Activated T-cell treated with anti-CD3 and anti-CD28 coated beads, Interleukin-2, amount 50 U/mL, for 72 hours (primary cell): ENCODE measurements around the gene LRIG1. TPM values are rescaled to one million over a fixed set of nuclear protein-coding genes. Genes with fewer than 3 reads are reported as not detected.

Experiments used
- ATAC-seq, 2 donors: fragments of 150-1000 bp; cut with Tn5 transposase; replicated peaks in 1 of 2; 2 replicates each; pipeline ENCODE4 v1.10.0; 2021; ENCODE audit warnings: moderate library complexity in 2 of 2, mild to moderate bottlenecking in 1 of 2
- DNase-seq, 2 donors: peaks; one replicate each; pipeline ENCODE4 v3.0.0; 2021 to 2022; ENCODE audit warnings: mixed read lengths in 1 of 2
- H3K27ac Mint-ChIP-seq: one replicate; pipeline ENCODE4 v1.8.0; 2022; ENCODE audit warnings: mild to moderate bottlenecking, moderate library complexity, mixed read lengths
- H3K27me3 Mint-ChIP-seq: one replicate; pipeline ENCODE4 v1.8.0; 2022; ENCODE audit warnings: low read depth, mixed read lengths
- H3K36me3 Mint-ChIP-seq, 2 donors: one replicate each; pipeline ENCODE4 v1.8.0; 2022; ENCODE audit warnings: mixed read lengths in 2 of 2, mild to moderate bottlenecking in 1 of 2; ENCODE audit not compliant: insufficient read depth in 2 of 2
- H3K4me1 Mint-ChIP-seq: one replicate; pipeline ENCODE4 v1.8.0; 2022; ENCODE audit warnings: low read depth, mixed read lengths
- H3K4me3 Mint-ChIP-seq, 2 donors: one replicate each; pipeline ENCODE4 v1.8.0; 2022; ENCODE audit warnings: mild to moderate bottlenecking in 2 of 2, mixed read lengths in 2 of 2, moderate library complexity in 2 of 2
- H3K9me3 Mint-ChIP-seq, 2 donors: one replicate each; pipeline ENCODE4 v1.8.0; 2022; ENCODE audit warnings: mixed read lengths in 2 of 2
- total RNA-seq, 2 donors: library from RNA; stranded (reverse); gene quantifications; one replicate each; pipeline ENCODE4 v1.2.3, GENCODE V29; 2022

The LRIG1 gene
- total RNA-seq, 2 donors from 2014 or later: 21.6 to 44.8 TPM

- no peaks in the 10 kb centered on the region for H3K9me3 Mint-ChIP-seq
- ATAC-seq (no peak), DNase-seq (no peak)
- H3K4me1 Mint-ChIP-seq: peaks cover 30% of the 10 kb centered on the region
- no peak overlapping the region for H3K4me3 Mint-ChIP-seq
- H3K27ac Mint-ChIP-seq: no peak overlapping the region
- H3K27me3 Mint-ChIP-seq: no peaks in the 10 kb centered on the region
- H3K36me3 Mint-ChIP-seq: no peaks in the 10 kb centered on the region
Measured at GRCh38 chr3:66335671-66336070, 165.2 kb downstream of the LRIG1 start.
